HG03025 (cell line): Measurements from ENCODE around the gene PCDHB12.
"Not testable (repeated sequence)": the region's sequence is repeated elsewhere in the genome, so short reads cannot be mapped to it uniquely, and the experiment has no call there.

Experiments
- ATAC-seq: cut with Tn5 transposase; IDR thresholded peaks from one replicate; pipeline ENCODE4 v1.9.1; 2021; ENCODE audit warnings: mild to moderate bottlenecking, moderate library complexity; ENCODE audit not compliant: unreplicated experiment, low FRiP score

Gene PCDHB12

GRCh38 chr5:141201646-141202045 is 6.9 kb upstream of the PCDHB12 start:
- not testable (repeated sequence) for ATAC-seq

- not testable (repeated sequence) for ATAC-seq
These were observed 1.8 kb downstream of the PCDHB12 start for GRCh38 chr5:141210281-141210680.

DNA sequence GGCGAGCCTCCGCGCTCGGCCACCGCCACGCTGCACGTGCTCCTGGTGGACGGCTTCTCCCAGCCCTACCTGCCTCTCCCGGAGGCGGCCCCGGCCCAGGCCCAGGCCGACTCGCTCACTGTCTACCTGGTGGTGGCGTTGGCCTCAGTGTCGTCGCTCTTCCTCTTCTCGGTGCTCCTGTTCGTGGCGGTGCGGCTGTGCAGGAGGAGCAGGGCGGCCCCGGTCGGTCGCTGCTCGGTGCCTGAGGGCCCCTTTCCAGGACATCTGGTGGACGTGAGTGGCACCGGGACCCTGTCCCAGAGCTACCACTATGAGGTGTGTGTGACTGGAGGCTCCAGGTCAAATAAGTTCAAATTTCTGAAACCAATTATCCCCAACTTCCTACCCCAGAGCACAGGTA is 2.3 kb downstream of the PCDHB12 start:
- ATAC-seq, result not testable (repeated sequence)

GRCh38 chr5:141213656-141214339 is 5.3 kb downstream of the PCDHB12 start, which contains the start of gene PCDHB13:
TSS of gene PCDHB13 (plus strand) at chr5:141213919. CDS start at chr5:141214124, 205 bp downstream.
- ATAC-seq, result not testable (repeated sequence)

GRCh38 chr5:141214583-141214982 is 6.1 kb downstream of the PCDHB12 start:
- not testable (repeated sequence) for ATAC-seq

DNA sequence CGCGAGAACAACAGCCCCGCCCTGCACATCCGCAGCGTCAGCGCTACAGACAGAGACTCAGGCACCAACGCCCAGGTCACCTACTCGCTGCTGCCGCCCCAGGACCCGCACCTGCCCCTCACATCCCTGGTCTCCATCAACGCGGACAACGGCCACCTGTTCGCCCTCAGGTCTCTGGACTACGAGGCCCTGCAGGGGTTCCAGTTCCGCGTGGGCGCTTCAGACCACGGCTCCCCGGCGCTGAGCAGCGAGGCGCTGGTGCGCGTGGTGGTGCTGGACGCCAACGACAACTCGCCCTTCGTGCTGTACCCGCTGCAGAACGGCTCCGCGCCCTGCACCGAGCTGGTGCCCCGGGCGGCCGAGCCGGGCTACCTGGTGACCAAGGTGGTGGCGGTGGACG is 7.0 kb downstream of the PCDHB12 start:
- not testable (repeated sequence) for ATAC-seq

- ATAC-seq, result not testable (repeated sequence)
These were observed 7.5 kb downstream of the PCDHB12 start for GRCh38 chr5:141216035-141216434.

GRCh38 chr5:141223112-141223783 is 14.7 kb downstream of the PCDHB12 start, which contains the start of gene PCDHB14:
TSS of gene PCDHB14 (plus strand) at chr5:141223343. CDS start at chr5:141223506, 163 bp downstream.
- no peak for ATAC-seq

GRCh38 chr5:141224844-141225243 is 16.3 kb downstream of the PCDHB12 start:
- not testable (repeated sequence) for ATAC-seq

GRCh38 chr5:141225421-141225820 is 16.9 kb downstream of the PCDHB12 start:
- not testable (repeated sequence) for ATAC-seq

GRCh38 chr5:141234109-141234667 is 25.7 kb downstream of the PCDHB12 start:
- ATAC-seq, result no peak

DNA sequence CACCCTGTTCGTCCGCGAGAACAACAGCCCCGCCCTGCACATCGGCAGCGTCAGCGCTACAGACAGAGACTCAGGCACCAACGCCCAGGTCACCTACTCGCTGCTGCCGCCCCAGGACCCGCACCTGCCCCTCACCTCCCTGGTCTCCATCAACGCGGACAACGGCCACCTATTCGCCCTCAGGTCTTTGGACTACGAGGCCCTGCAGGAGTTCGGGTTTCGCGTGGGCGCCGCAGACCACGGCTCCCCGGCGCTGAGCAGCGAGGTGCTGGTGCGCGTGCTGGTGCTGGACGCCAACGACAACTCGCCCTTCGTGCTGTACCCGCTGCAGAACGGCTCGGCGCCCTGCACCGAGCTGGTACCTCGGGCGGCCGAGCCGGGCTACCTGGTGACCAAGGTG is 27.4 kb downstream of the PCDHB12 start:
- ATAC-seq, result not testable (repeated sequence)

DNA sequence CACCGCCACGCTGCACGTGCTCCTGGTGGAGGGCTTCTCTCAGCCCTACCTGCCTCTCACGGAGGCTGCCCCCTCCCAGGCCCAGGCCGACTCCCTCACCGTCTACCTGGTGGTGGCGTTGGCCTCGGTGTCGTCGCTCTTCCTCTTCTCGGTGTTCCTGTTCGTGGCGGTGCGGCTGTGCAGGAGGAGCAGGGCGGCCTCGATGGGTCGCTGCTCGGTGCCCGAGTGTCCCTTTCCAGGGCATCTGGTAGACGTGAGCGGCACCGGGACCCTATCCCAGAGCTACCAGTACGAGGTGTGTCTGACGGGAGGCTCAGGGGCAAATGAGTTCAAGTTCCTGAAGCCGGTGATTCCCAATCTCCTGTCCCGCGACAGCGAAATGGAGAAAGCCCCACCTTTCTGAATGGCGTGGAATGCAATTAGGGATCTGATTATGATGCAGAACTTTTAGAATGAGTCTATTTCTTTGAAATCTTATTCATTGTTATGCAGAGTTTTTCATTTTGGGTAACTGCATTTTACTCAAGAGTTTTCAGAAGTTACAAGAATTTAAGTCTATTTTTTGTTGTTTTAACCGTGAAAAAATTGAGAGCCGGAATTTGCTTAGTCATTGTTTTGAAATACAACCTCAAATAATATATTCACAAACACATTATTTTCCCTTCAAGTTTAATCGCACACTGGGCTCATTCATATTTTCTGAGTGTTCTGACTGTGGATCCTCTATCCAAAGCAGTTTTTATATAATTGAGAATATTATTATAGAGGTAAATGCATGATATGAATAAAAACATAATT is 28.2 kb downstream of the PCDHB12 start:
- ATAC-seq, result no peak

- no peak for ATAC-seq
These were observed 33.0 kb downstream of the PCDHB12 start for GRCh38 chr5:141241496-141241895.

- ATAC-seq, result no peak
These were observed 36.8 kb downstream of the PCDHB12 start, which contains the start of gene PCDHB15 for GRCh38 chr5:141245250-141245717. TSS of gene PCDHB15 (plus strand) at chr5:141245395. CDS start at chr5:141245579, 184 bp downstream.

DNA sequence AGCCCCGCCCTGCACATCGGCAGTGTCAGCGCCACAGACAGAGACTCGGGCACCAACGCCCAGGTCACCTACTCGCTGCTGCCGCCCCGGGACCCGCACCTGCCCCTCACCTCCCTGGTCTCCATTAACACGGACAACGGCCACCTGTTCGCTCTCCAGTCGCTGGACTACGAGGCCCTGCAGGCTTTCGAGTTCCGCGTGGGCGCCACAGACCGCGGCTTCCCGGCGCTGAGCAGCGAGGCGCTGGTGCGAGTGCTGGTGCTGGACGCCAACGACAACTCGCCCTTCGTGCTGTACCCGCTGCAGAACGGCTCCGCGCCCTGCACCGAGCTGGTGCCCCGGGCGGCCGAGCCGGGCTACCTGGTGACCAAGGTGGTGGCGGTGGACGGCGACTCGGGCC is 38.5 kb downstream of the PCDHB12 start:
- not testable (repeated sequence) for ATAC-seq

GRCh38 chr5:141247434-141247833 is 38.9 kb downstream of the PCDHB12 start:
- ATAC-seq, result not testable (repeated sequence)

DNA sequence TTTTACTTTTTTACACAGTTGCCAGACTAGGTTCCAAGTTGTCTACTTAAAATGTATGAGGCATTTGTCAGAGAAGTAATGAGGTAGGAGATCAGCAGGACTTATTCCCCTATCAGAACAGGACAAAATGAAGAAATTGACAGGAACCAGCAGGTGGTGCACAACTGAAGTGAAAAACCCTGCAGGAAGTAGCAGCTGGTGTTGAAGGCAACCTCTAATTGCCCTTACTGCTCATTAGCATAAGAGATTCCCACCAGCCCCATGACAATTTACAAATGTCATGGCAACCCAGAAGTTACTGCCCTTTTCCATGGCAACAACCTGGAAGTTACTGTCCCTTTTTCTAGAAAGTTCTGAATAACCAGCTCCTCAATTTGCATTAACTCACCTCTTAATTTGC is 42.1 kb downstream of the PCDHB12 start:
- ATAC-seq, result no peak

- no peak for ATAC-seq
These were observed 49.9 kb downstream of the PCDHB12 start for GRCh38 chr5:141258464-141258863.

DNA sequence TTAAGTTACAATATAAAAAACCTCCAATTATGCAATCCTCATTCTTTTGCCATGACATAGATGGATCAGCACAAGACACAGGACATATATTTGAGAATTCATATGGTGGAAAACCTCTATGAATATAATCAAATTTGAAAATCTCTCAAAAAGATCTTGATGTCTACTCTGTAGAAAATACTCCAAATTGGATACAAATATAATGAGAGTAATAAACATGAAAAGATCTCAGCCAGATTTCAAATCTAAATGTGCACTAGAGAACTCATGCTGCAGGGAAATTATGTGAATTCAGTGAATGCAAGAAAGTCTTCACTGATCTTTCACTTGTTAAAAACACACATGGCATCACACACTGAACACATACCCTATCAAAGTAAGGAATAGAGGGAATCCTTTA is 50.4 kb downstream of the PCDHB12 start:
- ATAC-seq, result no peak
